ENCODE results near the gene EIPR1.

GRCh38 chr2:3377279-3377611 is 373 bp downstream of the EIPR1 start:
- TF ChIP-seq CTCF (optimal IDR thresholded peaks at IDR 0.05 in 1 of 3, IDR thresholded peaks at IDR 0.05 in 1 of 3, conservative IDR thresholded peaks at IDR 0.05 in 1 of 3; ENCODE audit: extremely low read depth in 1 of 3, insufficient read depth in 2 of 3, low read length in 3 of 3) (no peak), EZH2 (IDR thresholded peaks at IDR 0.05; ENCODE audit: low read length) (no peak)
